H9 (cell line): ENCODE measurements around the gene MMP14. TPM values are rescaled to one million over a fixed set of nuclear protein-coding genes. Genes with fewer than 3 reads are reported as not detected.

ENCODE experiments used
- DNase-seq: peaks from one replicate; pipeline ENCODE4 v3.0.0-alpha.2; 2017
- H2AFZ ChIP-seq: one replicate; pipeline ENCODE4 v1.6.1; 2013; ENCODE audit warnings: mild to moderate bottlenecking, low read length, control low read depth, moderate library complexity
- H2AK5ac ChIP-seq: 2 replicates; pipeline ENCODE4 v1.6.1; 2013; ENCODE audit warnings: low read length, control low read depth, mixed read lengths; ENCODE audit not compliant: insufficient read length
- H2BK120ac ChIP-seq: one replicate; pipeline ENCODE4 v1.6.1; 2013; ENCODE audit warnings: low read depth, mild to moderate bottlenecking, low read length, control low read depth, inconsistent platforms; ENCODE audit not compliant: poor library complexity, severe bottlenecking
- H2BK12ac ChIP-seq: 2 replicates; pipeline ENCODE4 v1.6.1; 2013; ENCODE audit warnings: low read length, control low read depth, mixed read lengths, low read depth; ENCODE audit not compliant: insufficient read length
- H2BK15ac ChIP-seq: 2 replicates; pipeline ENCODE4 v1.6.1; 2013; ENCODE audit warnings: low read depth, low read length, control low read depth
- H2BK20ac ChIP-seq: one replicate; pipeline ENCODE4 v1.6.1; 2013; ENCODE audit warnings: low read depth, mild to moderate bottlenecking, low read length, control low read depth, inconsistent platforms; ENCODE audit not compliant: poor library complexity, severe bottlenecking
- H2BK5ac ChIP-seq: 2 replicates; pipeline ENCODE4 v1.6.1; 2013; ENCODE audit warnings: low read length, control low read depth, mixed read lengths; ENCODE audit not compliant: insufficient read length
- H3K14ac ChIP-seq: 2 replicates; pipeline ENCODE4 v1.6.1; 2013; ENCODE audit warnings: low read length, control low read depth; ENCODE audit not compliant: insufficient read depth
- H3K18ac ChIP-seq: 2 replicates; pipeline ENCODE4 v1.6.1; 2013; ENCODE audit warnings: low read depth, mild to moderate bottlenecking, mixed read lengths, low read length, control low read depth; ENCODE audit not compliant: insufficient read length
- H3K23ac ChIP-seq: 2 replicates; pipeline ENCODE4 v1.6.1; 2013; ENCODE audit warnings: low read length, control low read depth, mixed read lengths, low read depth; ENCODE audit not compliant: insufficient read length
- H3K23me2 ChIP-seq: 2 replicates; pipeline ENCODE4 v1.6.1; 2013; ENCODE audit warnings: low read depth, mild to moderate bottlenecking, mixed read lengths, low read length, control low read depth; ENCODE audit not compliant: insufficient read length, poor library complexity, severe bottlenecking
- H3K27ac ChIP-seq: 2 replicates; pipeline ENCODE4 v1.5.1; 2013; ENCODE audit warnings: low read length, control low read depth, mixed read lengths, low read depth; ENCODE audit not compliant: insufficient read length
- H3K27me3 ChIP-seq: 2 replicates; pipeline ENCODE4 v1.6.1; 2013; ENCODE audit warnings: low read length, control low read depth, inconsistent platforms; ENCODE audit not compliant: insufficient read depth
- H3K4ac ChIP-seq: 2 replicates; pipeline ENCODE4 v1.6.1; 2013; ENCODE audit warnings: low read depth, mild to moderate bottlenecking, control low read depth, inconsistent platforms, low read length, moderate library complexity
- H3K4me1 ChIP-seq: 2 replicates; pipeline ENCODE4 v1.6.1; 2013; ENCODE audit warnings: low read length, control low read depth, inconsistent platforms; ENCODE audit not compliant: insufficient read depth
- H3K4me2 ChIP-seq: 2 replicates; pipeline ENCODE4 v1.6.1; 2013; ENCODE audit warnings: low read length, control low read depth, mixed read lengths; ENCODE audit not compliant: insufficient read length, insufficient read depth
- H3K56ac ChIP-seq: 2 replicates; pipeline ENCODE4 v1.6.1; 2013; ENCODE audit warnings: low read depth, mild to moderate bottlenecking, mixed read lengths, low read length, control low read depth; ENCODE audit not compliant: insufficient read length
- H3K79me1 ChIP-seq: 2 replicates; pipeline ENCODE4 v1.6.1; 2013; ENCODE audit warnings: low read depth, mild to moderate bottlenecking, moderate library complexity, low read length, control low read depth, inconsistent platforms; ENCODE audit not compliant: insufficient read depth, poor library complexity, severe bottlenecking
- H3K79me2 ChIP-seq: 2 replicates; pipeline ENCODE4 v1.6.1; 2013; ENCODE audit warnings: low read length, control low read depth, inconsistent platforms; ENCODE audit not compliant: insufficient read depth
- H3K9ac ChIP-seq: 2 replicates; pipeline ENCODE4 v1.6.1; 2013; ENCODE audit warnings: low read length, control low read depth, mixed read lengths; ENCODE audit not compliant: insufficient read length; ENCODE audit errors: extremely low read depth
- H3K9me3 ChIP-seq: one replicate; pipeline ENCODE4 v1.6.1; 2013; ENCODE audit warnings: low read depth, low read length, inconsistent platforms; ENCODE audit not compliant: control insufficient read depth
- H3T11ph ChIP-seq: one replicate; pipeline ENCODE4 v1.6.1; 2013; ENCODE audit warnings: mild to moderate bottlenecking, low read length, control low read depth, inconsistent platforms
- H4K20me1 ChIP-seq: one replicate; pipeline ENCODE4 v1.6.1; 2013; ENCODE audit not compliant: control insufficient read depth, insufficient read length, insufficient read depth
- H4K5ac ChIP-seq: 2 replicates; pipeline ENCODE4 v1.6.1; 2013; ENCODE audit warnings: low read depth, mild to moderate bottlenecking, mixed read lengths, low read length, control low read depth; ENCODE audit not compliant: insufficient read length
- H4K8ac ChIP-seq: replicated peaks from 2 replicates; pipeline ENCODE4 v1.6.1; 2013; ENCODE audit warnings: low read length, control low read depth, mixed read lengths, low read depth; ENCODE audit not compliant: insufficient read length
- H4K91ac ChIP-seq: 2 replicates; pipeline ENCODE4 v1.6.1; 2013; ENCODE audit warnings: low read depth, mild to moderate bottlenecking, moderate library complexity, mixed read lengths, low read length, control low read depth; ENCODE audit not compliant: insufficient read length
- H3K27ac Mint-ChIP-seq, 3 experiments: 2 replicates in 2 of 3; 3 replicates in 1 of 3; pipeline ENCODE4 v1.8.0; 2020 to 2021; ENCODE audit warnings: mixed read lengths in 3 of 3, mild to moderate bottlenecking in 1 of 3, moderate library complexity in 1 of 3
- H3K27me3 Mint-ChIP-seq: 2 replicates; pipeline ENCODE4 v1.8.0; 2021; ENCODE audit warnings: low read depth, mild to moderate bottlenecking, moderate library complexity, mixed read lengths
- H3K36me3 Mint-ChIP-seq, 3 experiments: 2 replicates in 2 of 3; 3 replicates in 1 of 3; pipeline ENCODE4 v1.8.0; 2020 to 2021; ENCODE audit warnings: low read depth in 3 of 3, mixed read lengths in 3 of 3; ENCODE audit not compliant: insufficient read depth in 1 of 3
- H3K4me1 Mint-ChIP-seq, 2 experiments: 2 replicates each; pipeline ENCODE4 v1.8.0; 2020; ENCODE audit warnings: mixed read lengths in 2 of 2
- H3K4me3 Mint-ChIP-seq, 2 experiments: 2 replicates in 1 of 2; 3 replicates in 1 of 2; pipeline ENCODE4 v1.8.0; 2020 to 2021; ENCODE audit warnings: mild to moderate bottlenecking in 2 of 2, mixed read lengths in 2 of 2, moderate library complexity in 1 of 2
- H3K9me3 Mint-ChIP-seq, 2 experiments: 2 replicates in 1 of 2; 3 replicates in 1 of 2; pipeline ENCODE4 v1.8.0; 2020; ENCODE audit warnings: mild to moderate bottlenecking in 2 of 2, mixed read lengths in 2 of 2, moderate library complexity in 1 of 2
- WGBS: extraction: QIAGEN DNeasy Blood & Tissue Kit; methylation state at CpG from one replicate; pipeline ENCODE4 v1.1.7; 2013; ENCODE audit warnings: missing lambda C conversion rate, low lambda C conversion rate, mixed read lengths; ENCODE audit not compliant: insufficient read length; ENCODE audit errors: extremely low coverage; 5-methylcytosine and 5-hydroxymethylcytosine counted together
- total RNA-seq: library from RNA; stranded (reverse); gene quantifications from 2 replicates; pipeline ENCODE4 v1.2.1, GENCODE V29; 2021
- TF ChIP-seq, protein P1 (sequence below): fragments of 200-600 bp; sonication (generic); conservative IDR thresholded peaks from 3 replicates; pipeline ENCODE4 v1.8.0; 2021; ENCODE audit warnings: antibody characterized with exemption, mild to moderate bottlenecking

Gene MMP14
- total RNA-seq, 1 experiment from 2014 or later = 56.5 TPM

DNA sequence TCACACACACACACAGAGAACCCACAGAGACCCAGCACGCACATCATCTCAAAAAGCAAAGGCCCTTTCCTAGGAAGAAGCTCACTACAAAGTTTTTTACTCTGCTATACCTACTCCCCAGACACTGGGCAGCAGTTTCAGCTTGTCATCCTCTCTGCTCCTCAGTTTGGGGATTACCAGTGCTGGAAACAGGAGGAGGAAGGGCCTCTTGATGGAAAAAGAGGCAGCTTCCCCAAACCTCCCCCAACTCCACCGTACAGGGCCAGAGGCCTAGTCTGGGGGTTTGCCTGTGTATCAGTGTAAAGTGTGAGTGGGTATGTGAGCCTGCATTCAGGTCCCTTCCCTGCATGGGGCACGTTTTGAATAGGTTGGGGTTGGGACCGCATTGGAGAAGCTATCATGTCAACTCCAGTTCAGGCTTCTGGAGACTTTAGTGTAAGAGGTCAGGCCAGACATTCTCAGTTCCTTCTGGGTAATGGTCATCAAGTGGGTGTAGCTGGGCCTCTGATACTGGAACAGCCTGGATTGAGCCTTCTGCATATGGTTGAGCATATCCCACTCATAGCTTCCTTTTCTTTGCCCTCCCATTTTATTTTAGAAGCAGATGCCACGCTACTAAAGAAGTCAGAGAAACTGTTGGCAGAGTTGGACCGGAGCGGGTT lies 47.8 kb downstream of the MMP14 start:
- Histone ChIP-seq H3T11ph (no peak overlapping the region), H3K27ac (no peak overlapping the region), H2AK5ac (no peak overlapping the region), H3K9ac (no peak overlapping the region), H3K14ac (no peak overlapping the region), H3K4me2 (peak overlapping the region; percentile 75), H3K23ac (no peak overlapping the region), H3K27me3 (peaks cover 3% of the 10 kb centered on the region; the same call in 1 of the 2 replicates), H3K4ac (no peak overlapping the region), H2AFZ (no peak overlapping the region), H2BK120ac (no peak overlapping the region), H3K56ac (no peak overlapping the region), H2BK12ac (no peak overlapping the region), H4K5ac (no peak overlapping the region), H3K4me1 (no peaks in the 10 kb centered on the region; the same call in 1 of the 2 replicates), H4K91ac (no peak overlapping the region), H3K23me2 (peaks cover 13% of the 10 kb centered on the region), H3K9me3 (no peaks in the 10 kb centered on the region), H2BK15ac (no peak overlapping the region), H3K18ac (no peak overlapping the region), H2BK5ac (no peak overlapping the region), H2BK20ac (no peak overlapping the region), H4K20me1 (no peaks in the 10 kb centered on the region), H4K8ac (no peak overlapping the region), H3K79me2 (no peaks in the 10 kb centered on the region), H3K79me1 (no peaks in the 10 kb centered on the region)
- TF ChIP-seq, protein P1, sequence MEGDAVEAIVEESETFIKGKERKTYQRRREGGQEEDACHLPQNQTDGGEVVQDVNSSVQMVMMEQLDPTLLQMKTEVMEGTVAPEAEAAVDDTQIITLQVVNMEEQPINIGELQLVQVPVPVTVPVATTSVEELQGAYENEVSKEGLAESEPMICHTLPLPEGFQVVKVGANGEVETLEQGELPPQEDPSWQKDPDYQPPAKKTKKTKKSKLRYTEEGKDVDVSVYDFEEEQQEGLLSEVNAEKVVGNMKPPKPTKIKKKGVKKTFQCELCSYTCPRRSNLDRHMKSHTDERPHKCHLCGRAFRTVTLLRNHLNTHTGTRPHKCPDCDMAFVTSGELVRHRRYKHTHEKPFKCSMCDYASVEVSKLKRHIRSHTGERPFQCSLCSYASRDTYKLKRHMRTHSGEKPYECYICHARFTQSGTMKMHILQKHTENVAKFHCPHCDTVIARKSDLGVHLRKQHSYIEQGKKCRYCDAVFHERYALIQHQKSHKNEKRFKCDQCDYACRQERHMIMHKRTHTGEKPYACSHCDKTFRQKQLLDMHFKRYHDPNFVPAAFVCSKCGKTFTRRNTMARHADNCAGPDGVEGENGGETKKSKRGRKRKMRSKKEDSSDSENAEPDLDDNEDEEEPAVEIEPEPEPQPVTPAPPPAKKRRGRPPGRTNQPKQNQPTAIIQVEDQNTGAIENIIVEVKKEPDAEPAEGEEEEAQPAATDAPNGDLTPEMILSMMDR = no peak
- peak overlapping the region in 1 of 2 experiments; percentile 72; a peak in 3 of 5 replicates for H3K4me3 Mint-ChIP-seq
- WGBS = no CpG with 5 or more reads among the region's 7 CpGs
- peak overlapping the region in 2 of 3 experiments; percentile 1 to 18; a peak in 2 of 7 replicates for H3K27ac Mint-ChIP-seq
- DNase-seq = no peak
- H3K36me3 Mint-ChIP-seq = peaks cover 0 to 11% (median 6%) of the 10 kb centered on the region in 3 experiments; a peak in 3 of 7 replicates
- H3K9me3 Mint-ChIP-seq = no peaks in the 10 kb centered on the region; a peak in 1 of 5 replicates
- H3K27me3 Mint-ChIP-seq = peaks cover 35% of the 10 kb centered on the region
- peaks cover 35 to 42% of the 10 kb centered on the region in 2 experiments for H3K4me1 Mint-ChIP-seq
